ENCODE data around the gene SPATA31E1. TPM values are rescaled to one million over a fixed set of nuclear protein-coding genes. Genes with fewer than 3 reads are reported as not detected.

SPATA31E1 gene
- total RNA-seq, 1 donor from 2014 or later: not detected

DNA sequence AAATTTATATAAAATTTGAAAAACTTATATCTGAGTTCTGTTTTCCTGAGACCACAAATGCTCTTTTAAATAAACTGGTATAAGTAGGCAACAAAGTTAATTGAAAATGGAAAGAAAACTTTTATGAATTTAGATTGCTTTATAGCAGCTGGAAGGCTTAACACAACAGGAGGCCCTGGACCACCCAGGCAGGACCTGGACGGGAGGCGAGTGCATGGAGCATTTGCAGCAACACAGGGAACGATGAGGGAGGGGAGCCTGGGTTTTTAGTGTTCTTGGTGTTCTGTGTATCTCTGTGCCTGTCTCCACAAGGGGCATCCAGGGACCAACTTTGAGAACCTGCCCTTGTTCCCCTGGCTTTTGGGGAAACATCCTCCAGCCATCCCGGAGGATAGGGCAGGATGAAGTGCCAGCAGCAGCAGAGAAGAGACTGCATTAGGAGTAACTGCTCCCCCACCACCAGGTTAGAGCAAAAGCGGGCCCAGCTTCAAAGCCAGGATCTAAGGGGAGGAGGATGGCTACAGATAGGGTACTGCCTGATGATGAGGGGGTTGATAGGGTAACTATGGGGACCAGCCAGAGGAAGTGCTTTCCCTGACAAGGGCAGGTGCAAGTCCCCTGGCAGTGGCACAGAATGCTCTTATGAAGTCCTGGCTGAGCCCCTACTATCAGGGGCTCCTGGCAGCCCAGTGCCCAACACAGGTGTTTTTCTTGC is 6.7 kb upstream of the SPATA31E1 start:
- no peaks in the 10 kb centered on the region for H3K36me3 ChIP-seq (ENCODE audit: control insufficient read depth, insufficient read depth, low read length)
- H3K4me3 ChIP-seq (ENCODE audit: low read depth, low read length): no peak overlapping the region
- no peak for DNase-seq (ENCODE audit: low read depth)
- no peaks in the 10 kb centered on the region for H3K27me3 ChIP-seq (ENCODE audit: control insufficient read depth, insufficient read depth, low read length)
- TF ChIP-seq, protein P1, sequence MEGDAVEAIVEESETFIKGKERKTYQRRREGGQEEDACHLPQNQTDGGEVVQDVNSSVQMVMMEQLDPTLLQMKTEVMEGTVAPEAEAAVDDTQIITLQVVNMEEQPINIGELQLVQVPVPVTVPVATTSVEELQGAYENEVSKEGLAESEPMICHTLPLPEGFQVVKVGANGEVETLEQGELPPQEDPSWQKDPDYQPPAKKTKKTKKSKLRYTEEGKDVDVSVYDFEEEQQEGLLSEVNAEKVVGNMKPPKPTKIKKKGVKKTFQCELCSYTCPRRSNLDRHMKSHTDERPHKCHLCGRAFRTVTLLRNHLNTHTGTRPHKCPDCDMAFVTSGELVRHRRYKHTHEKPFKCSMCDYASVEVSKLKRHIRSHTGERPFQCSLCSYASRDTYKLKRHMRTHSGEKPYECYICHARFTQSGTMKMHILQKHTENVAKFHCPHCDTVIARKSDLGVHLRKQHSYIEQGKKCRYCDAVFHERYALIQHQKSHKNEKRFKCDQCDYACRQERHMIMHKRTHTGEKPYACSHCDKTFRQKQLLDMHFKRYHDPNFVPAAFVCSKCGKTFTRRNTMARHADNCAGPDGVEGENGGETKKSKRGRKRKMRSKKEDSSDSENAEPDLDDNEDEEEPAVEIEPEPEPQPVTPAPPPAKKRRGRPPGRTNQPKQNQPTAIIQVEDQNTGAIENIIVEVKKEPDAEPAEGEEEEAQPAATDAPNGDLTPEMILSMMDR (IDR thresholded peaks at IDR 0.05; ENCODE audit: insufficient read depth, low read length, poor library complexity, severe bottlenecking): no peak

DNA sequence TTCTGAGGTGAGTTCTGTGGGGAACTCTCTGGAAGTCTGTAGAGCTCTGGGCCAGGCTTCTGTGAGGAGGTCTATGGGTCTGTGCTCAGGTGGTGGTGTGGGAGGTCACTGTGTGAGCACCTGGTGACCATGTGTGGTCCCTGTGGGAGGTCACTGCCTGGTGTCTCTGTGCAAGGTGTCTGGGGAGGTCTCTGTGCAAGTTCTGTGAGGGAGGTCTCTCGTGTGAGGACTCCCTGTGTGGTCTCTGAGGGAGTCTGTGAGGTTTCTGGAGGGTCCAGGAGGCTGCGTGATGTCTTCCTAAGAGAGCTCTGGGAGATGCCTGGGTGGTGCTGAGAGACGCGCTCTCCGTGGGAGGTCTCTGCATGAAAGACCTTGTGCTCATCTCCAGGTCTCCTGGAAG is 6.0 kb upstream of the SPATA31E1 start:
- H3K4me3 ChIP-seq (ENCODE audit: low read depth, low read length): no peak overlapping the region
- no peaks in the 10 kb centered on the region for H3K36me3 ChIP-seq (ENCODE audit: control insufficient read depth, insufficient read depth, low read length)
- H3K27me3 ChIP-seq (ENCODE audit: control insufficient read depth, insufficient read depth, low read length): no peaks in the 10 kb centered on the region
- TF ChIP-seq, protein P1 (IDR thresholded peaks at IDR 0.05; ENCODE audit: insufficient read depth, low read length, poor library complexity, severe bottlenecking): no peak
- no peak for DNase-seq (ENCODE audit: low read depth)

DNA sequence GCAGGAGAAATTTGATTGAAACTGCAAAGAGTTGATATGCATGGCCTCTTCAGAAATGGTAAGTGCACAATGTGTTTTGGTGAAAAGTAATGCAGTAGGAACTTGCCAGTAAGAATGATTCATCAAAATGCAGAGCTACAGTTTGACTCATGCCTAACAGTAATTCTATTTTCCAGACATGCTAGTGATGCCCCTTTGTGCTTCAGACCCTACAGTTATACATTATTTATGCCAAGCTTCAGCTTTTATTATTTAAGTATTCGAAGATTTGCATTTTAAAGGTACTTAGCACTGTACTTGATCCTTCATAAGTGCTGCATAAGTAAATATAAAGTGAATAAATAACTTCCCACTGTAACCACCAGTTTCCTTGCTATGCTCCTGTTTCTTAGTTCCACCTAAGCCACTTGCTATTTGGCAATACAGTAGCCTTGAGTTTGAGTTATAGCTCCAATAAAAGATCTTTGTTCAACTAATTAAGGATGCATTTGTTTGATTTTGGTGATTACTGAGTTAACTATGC is 3.6 kb upstream of the SPATA31E1 start:
- DNase-seq (ENCODE audit: low read depth): peak; percentile 43
- TF ChIP-seq, protein P1 (IDR thresholded peaks at IDR 0.05; ENCODE audit: insufficient read depth, low read length, poor library complexity, severe bottlenecking): no peak
- H3K27me3 ChIP-seq (ENCODE audit: control insufficient read depth, insufficient read depth, low read length): no peaks in the 10 kb centered on the region
- no peak overlapping the region for H3K4me3 ChIP-seq (ENCODE audit: low read depth, low read length)
- H3K36me3 ChIP-seq (ENCODE audit: control insufficient read depth, insufficient read depth, low read length): no peaks in the 10 kb centered on the region

DNA sequence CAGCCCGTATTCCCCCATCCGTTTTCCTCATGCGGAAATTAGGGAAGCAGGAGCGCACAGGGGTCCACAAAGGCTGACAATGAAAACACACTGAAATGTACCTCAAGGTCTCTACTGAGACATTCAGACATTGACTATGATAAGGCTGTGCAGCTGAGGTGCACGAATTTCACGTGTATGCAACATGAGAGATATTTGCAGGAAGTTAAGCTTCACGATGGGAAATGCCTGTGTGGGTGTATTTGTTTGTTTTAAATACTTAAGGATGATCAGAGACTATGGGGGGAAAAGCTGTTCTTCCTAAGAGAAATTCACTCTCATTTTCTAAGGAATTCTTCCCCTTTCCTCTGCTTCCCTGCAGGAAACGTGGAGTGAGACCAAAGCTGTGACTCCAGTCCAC is 2.6 kb upstream of the SPATA31E1 start:
- Histone ChIP-seq H3K27me3 (ENCODE audit: control insufficient read depth, insufficient read depth, low read length) (no peaks in the 10 kb centered on the region), H3K36me3 (ENCODE audit: control insufficient read depth, insufficient read depth, low read length) (no peaks in the 10 kb centered on the region), H3K4me3 (ENCODE audit: low read depth, low read length) (no peak overlapping the region)
- DNase-seq (ENCODE audit: low read depth): no peak
- TF ChIP-seq, protein P1 (IDR thresholded peaks at IDR 0.05; ENCODE audit: insufficient read depth, low read length, poor library complexity, severe bottlenecking): no peak

DNA sequence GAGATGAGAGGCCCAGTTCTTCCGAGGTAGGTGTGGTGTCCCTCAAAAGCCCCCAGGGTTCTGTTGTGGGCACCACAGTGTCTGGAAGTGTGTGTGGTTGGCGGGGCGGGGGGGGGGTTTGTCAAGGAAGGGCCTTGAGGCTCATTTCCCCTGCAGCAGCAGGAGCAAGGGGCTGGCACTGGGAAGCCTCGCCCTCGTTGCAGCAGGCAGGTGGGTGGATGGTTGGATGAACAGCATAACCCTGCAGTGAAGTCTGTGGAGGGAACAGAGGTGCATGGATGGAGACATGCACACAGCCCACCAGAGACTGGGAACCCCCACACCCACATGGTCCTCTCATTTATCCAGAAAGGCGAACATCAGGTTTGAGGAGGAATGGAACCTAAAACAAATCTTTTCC is 2.0 kb upstream of the SPATA31E1 start:
- TF ChIP-seq, protein P1 (IDR thresholded peaks at IDR 0.05; ENCODE audit: insufficient read depth, low read length, poor library complexity, severe bottlenecking): no peak
- Histone ChIP-seq H3K36me3 (ENCODE audit: control insufficient read depth, insufficient read depth, low read length) (no peaks in the 10 kb centered on the region), H3K4me3 (ENCODE audit: low read depth, low read length) (no peak overlapping the region), H3K27me3 (ENCODE audit: control insufficient read depth, insufficient read depth, low read length) (no peaks in the 10 kb centered on the region)
- no peak for DNase-seq (ENCODE audit: low read depth)

DNA sequence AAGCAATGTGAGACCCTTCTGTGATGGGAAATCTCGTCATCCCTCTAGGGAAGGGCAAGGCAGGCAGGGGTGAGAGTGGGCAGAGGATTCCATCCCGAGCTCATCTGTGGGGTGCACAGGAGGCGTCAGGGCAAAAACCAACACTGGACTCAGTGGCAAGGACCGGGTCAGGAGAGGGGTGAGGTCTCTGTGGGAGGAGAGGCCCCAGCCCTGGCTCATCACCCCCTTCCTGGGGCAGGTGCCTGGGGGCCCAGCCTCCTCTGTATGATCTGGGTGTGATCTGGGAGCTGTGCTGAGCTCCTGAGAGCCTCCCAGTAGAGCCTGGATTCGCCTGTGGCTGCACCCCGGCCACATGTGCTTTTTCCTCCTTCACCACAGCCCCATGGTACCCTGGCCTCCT is 597 bp downstream of the SPATA31E1 start:
- no peak overlapping the region for H3K4me3 ChIP-seq (ENCODE audit: low read depth, low read length)
- TF ChIP-seq, protein P1 (IDR thresholded peaks at IDR 0.05; ENCODE audit: insufficient read depth, low read length, poor library complexity, severe bottlenecking): no peak
- H3K27me3 ChIP-seq (ENCODE audit: control insufficient read depth, insufficient read depth, low read length): no peaks in the 10 kb centered on the region
- H3K36me3 ChIP-seq (ENCODE audit: control insufficient read depth, insufficient read depth, low read length): no peaks in the 10 kb centered on the region
- no peak for DNase-seq (ENCODE audit: low read depth)

Measured in kidney epithelial cell (primary cell).